Neural cell (in vitro differentiated cells): ENCODE results near the gene ATP7B.

ENCODE experiments used
- CTCF ChIP-seq: fragments of 450-650 bp; IDR thresholded peaks from 2 replicates; pipeline ENCODE4 v1.5.1; 2014; ENCODE audit warnings: antibody characterized with exemption, mild to moderate bottlenecking, moderate library complexity; ENCODE audit not compliant: poor library complexity, severe bottlenecking
- EP300 ChIP-seq: fragments of 450-650 bp; conservative IDR thresholded peaks from 2 replicates; pipeline ENCODE4 v1.6.1; 2014; ENCODE audit warnings: antibody characterized with exemption, mild to moderate bottlenecking, moderate library complexity; ENCODE audit not compliant: poor library complexity, severe bottlenecking
- EZH2 ChIP-seq: fragments of 200-600, 300-800 bp; shearing (Covaris generic), sonication (generic); IDR thresholded peaks from 2 replicates; pipeline ENCODE4 v1.6.1; 2014; ENCODE audit warnings: antibody characterized with exemption, low read length, borderline replicate concordance, mild to moderate bottlenecking; ENCODE audit not compliant: insufficient read depth, poor library complexity, severe bottlenecking
- MXI1 ChIP-seq: fragments of 450-650 bp; conservative IDR thresholded peaks from 2 replicates; pipeline ENCODE4 v1.6.1; 2014; ENCODE audit warnings: antibody characterized with exemption, mild to moderate bottlenecking; ENCODE audit not compliant: poor library complexity, severe bottlenecking
- POLR2AphosphoS5 ChIP-seq: IDR thresholded peaks from 2 replicates; pipeline ENCODE4 v1.6.1; 2012
- RAD21 ChIP-seq: fragments of 450-650 bp; conservative IDR thresholded peaks from 2 replicates; pipeline ENCODE4 v1.6.1; 2014; ENCODE audit warnings: antibody characterized with exemption, mild to moderate bottlenecking, moderate library complexity
- REST ChIP-seq: IDR thresholded peaks from 2 replicates; pipeline ENCODE4 v1.6.1; 2012; ENCODE audit warnings: borderline replicate concordance
- SMC3 ChIP-seq: fragments of 450-650 bp; conservative IDR thresholded peaks from 2 replicates; pipeline ENCODE4 v1.6.1; 2014; ENCODE audit warnings: antibody characterized with exemption, mild to moderate bottlenecking, moderate library complexity; ENCODE audit not compliant: poor library complexity
- TAF1 ChIP-seq: IDR thresholded peaks from 2 replicates; pipeline ENCODE4 v1.6.1; 2012; ENCODE audit warnings: low read depth

GRCh38 chr13:51993713-51994112, 17.5 kb downstream of the ATP7B start:
- TF ChIP-seq CTCF (no peak), EZH2 (no peak), POLR2AphosphoS5 (no peak), MXI1 (no peak), TAF1 (no peak), EP300 (no peak), SMC3 (no peak), RAD21 (no peak), REST (no peak)
